ENCODE data around the gene ZBTB7C.

ZBTB7C gene

GRCh38 chr18:48418539-48419276 is 9.5 kb upstream of the ZBTB7C start:
- DNase-seq (ENCODE audit: low read depth, low spot score): no peak

GRCh38 chr18:48417985-48418384 is 8.8 kb upstream of the ZBTB7C start:
- no peak for DNase-seq (ENCODE audit: low read depth, low spot score)

- no peak for DNase-seq (ENCODE audit: low read depth, low spot score)
Observed at GRCh38 chr18:48413342-48413741, 4.2 kb upstream of the ZBTB7C start.

- DNase-seq (ENCODE audit: low read depth, low spot score): no peak
Observed at GRCh38 chr18:48412339-48412929, 3.3 kb upstream of the ZBTB7C start.

- DNase-seq (ENCODE audit: low read depth, low spot score): peak; percentile 38
Observed at GRCh38 chr18:48410095-48410920, 1.1 kb upstream of the ZBTB7C start.

GRCh38 chr18:48409591-48410094 is 460 bp upstream of the ZBTB7C start:
- no peak for DNase-seq (ENCODE audit: low read depth, low spot score)

GRCh38 chr18:48408111-48408726 is 964 bp downstream of the ZBTB7C start:
- DNase-seq (ENCODE audit: low read depth, low spot score): no peak

GRCh38 chr18:48407358-48407757 is 1.8 kb downstream of the ZBTB7C start:
- DNase-seq (ENCODE audit: low read depth, low spot score): no peak

- DNase-seq (ENCODE audit: low read depth, low spot score): no peak
Observed at GRCh38 chr18:48405978-48406377, 3.2 kb downstream of the ZBTB7C start.

- DNase-seq (ENCODE audit: low read depth, low spot score): no peak
Observed at GRCh38 chr18:48404716-48405507, 4.3 kb downstream of the ZBTB7C start.

- no peak for DNase-seq (ENCODE audit: low read depth, low spot score)
Observed at GRCh38 chr18:48402953-48403352, 6.2 kb downstream of the ZBTB7C start.

GRCh38 chr18:48399303-48400075 is 9.7 kb downstream of the ZBTB7C start:
- no peak for DNase-seq (ENCODE audit: low read depth, low spot score)

- DNase-seq (ENCODE audit: low read depth, low spot score): no peak
Observed at GRCh38 chr18:48398074-48398473, 11.1 kb downstream of the ZBTB7C start.

- no peak for DNase-seq (ENCODE audit: low read depth, low spot score)
Observed at GRCh38 chr18:48397021-48397420, 12.2 kb downstream of the ZBTB7C start.

GRCh38 chr18:48396561-48396960 is 12.6 kb downstream of the ZBTB7C start:
- DNase-seq (ENCODE audit: low read depth, low spot score): no peak

- no peak for DNase-seq (ENCODE audit: low read depth, low spot score)
Observed at GRCh38 chr18:48395646-48396045, 13.5 kb downstream of the ZBTB7C start.

- no peak for DNase-seq (ENCODE audit: low read depth, low spot score)
Observed at GRCh38 chr18:48394176-48394575, 15.0 kb downstream of the ZBTB7C start.

GRCh38 chr18:48393776-48394175 is 15.4 kb downstream of the ZBTB7C start:
- no peak for DNase-seq (ENCODE audit: low read depth, low spot score)

- DNase-seq (ENCODE audit: low read depth, low spot score): no peak
Observed at GRCh38 chr18:48393170-48393569, 16.0 kb downstream of the ZBTB7C start.

- DNase-seq (ENCODE audit: low read depth, low spot score): no peak
Observed at GRCh38 chr18:48392268-48392667, 16.9 kb downstream of the ZBTB7C start.

Data from iPS DF 19.7 (cell line).